Measurements from ENCODE around the gene FNBP1L. TPM values are rescaled to one million over a fixed set of nuclear protein-coding genes. Genes with fewer than 3 reads are reported as not detected.

FNBP1L gene
- total and polyA plus RNA-seq, 2 experiments from 2014 or later: 56.3 to 132 TPM

DNA sequence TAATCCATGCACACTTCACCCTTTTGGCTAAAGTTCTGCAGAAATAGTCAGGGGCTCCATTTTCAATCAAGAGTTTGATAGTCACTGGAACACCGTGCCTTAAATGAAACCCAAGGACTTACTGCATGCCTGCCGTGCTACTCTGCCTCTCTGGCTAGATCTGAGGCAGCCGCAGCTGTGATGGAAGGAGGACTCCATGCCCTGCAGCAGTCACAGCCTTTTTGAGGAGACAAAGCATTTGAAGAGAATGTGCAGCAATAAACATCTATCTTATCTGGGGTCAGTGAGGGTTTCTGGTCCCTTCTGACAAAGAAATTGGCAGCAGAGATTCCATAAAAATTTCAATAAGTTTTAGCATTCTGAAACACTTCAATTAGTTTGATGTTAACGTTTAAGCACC is 155.7 kb downstream of the FNBP1L start:
- Mint-ChIP-seq H3K4me3 (no peak overlapping the region), H3K4me1 (peaks cover 2% of the 10 kb centered on the region), H3K36me3 (ENCODE audit: low read depth) (no peaks in the 10 kb centered on the region; the same call in 2 of the 3 replicates), H3K9me3 (no peaks in the 10 kb centered on the region), H3K27ac (no peak overlapping the region), H3K27me3 (ENCODE audit: insufficient read depth, low read depth, poor library complexity) (no peaks in the 10 kb centered on the region)
- H3K27me3 ChIP-seq (ENCODE audit: insufficient read depth): no peaks in the 10 kb centered on the region
- no peaks in the 10 kb centered on the region for H3K9me2 ChIP-seq (ENCODE audit: insufficient read depth)
- ATAC-seq (no peak), DNase-seq (ENCODE audit: low spot score) (no peak)
- no peak overlapping the region for H2AFZ ChIP-seq
- H3K4me1 ChIP-seq (ENCODE audit: insufficient read depth): 0 out of 2 replicates have a peak, but pooled peaks cover under 1% of the 10 kb centered on the region
- H3K4me3 ChIP-seq: no peak overlapping the region
- no peak for TF ChIP-seq EZH2phosphoT487 (IDR thresholded peaks at IDR 0.05; ENCODE audit: unreplicated experiment)
- TF ChIP-seq, protein P1, sequence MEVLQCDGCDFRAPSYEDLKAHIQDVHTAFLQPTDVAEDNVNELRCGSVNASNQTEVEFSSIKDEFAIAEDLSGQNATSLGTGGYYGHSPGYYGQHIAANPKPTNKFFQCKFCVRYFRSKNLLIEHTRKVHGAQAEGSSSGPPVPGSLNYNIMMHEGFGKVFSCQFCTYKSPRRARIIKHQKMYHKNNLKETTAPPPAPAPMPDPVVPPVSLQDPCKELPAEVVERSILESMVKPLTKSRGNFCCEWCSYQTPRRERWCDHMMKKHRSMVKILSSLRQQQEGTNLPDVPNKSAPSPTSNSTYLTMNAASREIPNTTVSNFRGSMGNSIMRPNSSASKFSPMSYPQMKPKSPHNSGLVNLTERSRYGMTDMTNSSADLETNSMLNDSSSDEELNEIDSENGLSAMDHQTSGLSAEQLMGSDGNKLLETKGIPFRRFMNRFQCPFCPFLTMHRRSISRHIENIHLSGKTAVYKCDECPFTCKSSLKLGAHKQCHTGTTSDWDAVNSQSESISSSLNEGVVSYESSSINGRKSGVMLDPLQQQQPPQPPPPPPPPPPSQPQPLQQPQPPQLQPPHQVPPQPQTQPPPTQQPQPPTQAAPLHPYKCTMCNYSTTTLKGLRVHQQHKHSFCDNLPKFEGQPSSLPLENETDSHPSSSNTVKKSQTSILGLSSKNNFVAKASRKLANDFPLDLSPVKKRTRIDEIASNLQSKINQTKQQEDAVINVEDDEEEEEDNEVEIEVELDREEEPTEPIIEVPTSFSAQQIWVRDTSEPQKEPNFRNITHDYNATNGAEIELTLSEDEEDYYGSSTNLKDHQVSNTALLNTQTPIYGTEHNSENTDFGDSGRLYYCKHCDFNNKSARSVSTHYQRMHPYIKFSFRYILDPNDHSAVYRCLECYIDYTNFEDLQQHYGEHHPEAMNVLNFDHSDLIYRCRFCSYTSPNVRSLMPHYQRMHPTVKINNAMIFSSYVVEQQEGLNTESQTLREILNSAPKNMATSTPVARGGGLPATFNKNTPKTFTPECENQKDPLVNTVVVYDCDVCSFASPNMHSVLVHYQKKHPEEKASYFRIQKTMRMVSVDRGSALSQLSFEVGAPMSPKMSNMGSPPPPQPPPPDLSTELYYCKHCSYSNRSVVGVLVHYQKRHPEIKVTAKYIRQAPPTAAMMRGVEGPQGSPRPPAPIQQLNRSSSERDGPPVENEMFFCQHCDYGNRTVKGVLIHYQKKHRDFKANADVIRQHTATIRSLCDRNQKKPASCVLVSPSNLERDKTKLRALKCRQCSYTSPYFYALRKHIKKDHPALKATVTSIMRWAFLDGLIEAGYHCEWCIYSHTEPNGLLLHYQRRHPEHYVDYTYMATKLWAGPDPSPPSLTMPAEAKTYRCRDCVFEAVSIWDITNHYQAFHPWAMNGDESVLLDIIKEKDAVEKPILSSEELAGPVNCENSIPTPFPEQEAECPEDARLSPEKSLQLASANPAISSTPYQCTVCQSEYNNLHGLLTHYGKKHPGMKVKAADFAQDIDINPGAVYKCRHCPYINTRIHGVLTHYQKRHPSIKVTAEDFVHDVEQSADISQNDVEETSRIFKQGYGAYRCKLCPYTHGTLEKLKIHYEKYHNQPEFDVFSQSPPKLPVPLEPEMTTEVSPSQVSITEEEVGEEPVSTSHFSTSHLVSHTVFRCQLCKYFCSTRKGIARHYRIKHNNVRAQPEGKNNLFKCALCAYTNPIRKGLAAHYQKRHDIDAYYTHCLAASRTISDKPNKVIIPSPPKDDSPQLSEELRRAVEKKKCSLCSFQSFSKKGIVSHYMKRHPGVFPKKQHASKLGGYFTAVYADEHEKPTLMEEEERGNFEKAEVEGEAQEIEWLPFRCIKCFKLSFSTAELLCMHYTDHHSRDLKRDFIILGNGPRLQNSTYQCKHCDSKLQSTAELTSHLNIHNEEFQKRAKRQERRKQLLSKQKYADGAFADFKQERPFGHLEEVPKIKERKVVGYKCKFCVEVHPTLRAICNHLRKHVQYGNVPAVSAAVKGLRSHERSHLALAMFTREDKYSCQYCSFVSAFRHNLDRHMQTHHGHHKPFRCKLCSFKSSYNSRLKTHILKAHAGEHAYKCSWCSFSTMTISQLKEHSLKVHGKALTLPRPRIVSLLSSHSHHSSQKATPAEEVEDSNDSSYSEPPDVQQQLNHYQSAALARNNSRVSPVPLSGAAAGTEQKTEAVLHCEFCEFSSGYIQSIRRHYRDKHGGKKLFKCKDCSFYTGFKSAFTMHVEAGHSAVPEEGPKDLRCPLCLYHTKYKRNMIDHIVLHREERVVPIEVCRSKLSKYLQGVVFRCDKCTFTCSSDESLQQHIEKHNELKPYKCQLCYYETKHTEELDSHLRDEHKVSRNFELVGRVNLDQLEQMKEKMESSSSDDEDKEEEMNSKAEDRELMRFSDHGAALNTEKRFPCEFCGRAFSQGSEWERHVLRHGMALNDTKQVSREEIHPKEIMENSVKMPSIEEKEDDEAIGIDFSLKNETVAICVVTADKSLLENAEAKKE (CRISPR knock-in tag; IDR thresholded peaks at IDR 0.05): no peak
- TF ChIP-seq, protein P2, sequence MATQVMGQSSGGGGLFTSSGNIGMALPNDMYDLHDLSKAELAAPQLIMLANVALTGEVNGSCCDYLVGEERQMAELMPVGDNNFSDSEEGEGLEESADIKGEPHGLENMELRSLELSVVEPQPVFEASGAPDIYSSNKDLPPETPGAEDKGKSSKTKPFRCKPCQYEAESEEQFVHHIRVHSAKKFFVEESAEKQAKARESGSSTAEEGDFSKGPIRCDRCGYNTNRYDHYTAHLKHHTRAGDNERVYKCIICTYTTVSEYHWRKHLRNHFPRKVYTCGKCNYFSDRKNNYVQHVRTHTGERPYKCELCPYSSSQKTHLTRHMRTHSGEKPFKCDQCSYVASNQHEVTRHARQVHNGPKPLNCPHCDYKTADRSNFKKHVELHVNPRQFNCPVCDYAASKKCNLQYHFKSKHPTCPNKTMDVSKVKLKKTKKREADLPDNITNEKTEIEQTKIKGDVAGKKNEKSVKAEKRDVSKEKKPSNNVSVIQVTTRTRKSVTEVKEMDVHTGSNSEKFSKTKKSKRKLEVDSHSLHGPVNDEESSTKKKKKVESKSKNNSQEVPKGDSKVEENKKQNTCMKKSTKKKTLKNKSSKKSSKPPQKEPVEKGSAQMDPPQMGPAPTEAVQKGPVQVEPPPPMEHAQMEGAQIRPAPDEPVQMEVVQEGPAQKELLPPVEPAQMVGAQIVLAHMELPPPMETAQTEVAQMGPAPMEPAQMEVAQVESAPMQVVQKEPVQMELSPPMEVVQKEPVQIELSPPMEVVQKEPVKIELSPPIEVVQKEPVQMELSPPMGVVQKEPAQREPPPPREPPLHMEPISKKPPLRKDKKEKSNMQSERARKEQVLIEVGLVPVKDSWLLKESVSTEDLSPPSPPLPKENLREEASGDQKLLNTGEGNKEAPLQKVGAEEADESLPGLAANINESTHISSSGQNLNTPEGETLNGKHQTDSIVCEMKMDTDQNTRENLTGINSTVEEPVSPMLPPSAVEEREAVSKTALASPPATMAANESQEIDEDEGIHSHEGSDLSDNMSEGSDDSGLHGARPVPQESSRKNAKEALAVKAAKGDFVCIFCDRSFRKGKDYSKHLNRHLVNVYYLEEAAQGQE (IDR thresholded peaks at IDR 0.05; ENCODE audit: unreplicated experiment): no peak
- no peak for TF ChIP-seq NANOG (IDR thresholded peaks at IDR 0.05; ENCODE audit: borderline replicate concordance)
- no peak for TF ChIP-seq STAT1 (IDR thresholded peaks at IDR 0.05; ENCODE audit: unreplicated experiment)
- no peak for TF ChIP-seq ZNF331 (CRISPR knock-in tag; IDR thresholded peaks at IDR 0.05; ENCODE audit: low read depth)
- TF ChIP-seq ETS1 (IDR thresholded peaks at IDR 0.05): no peak
- no peak for TF ChIP-seq ZNF114 (CRISPR knock-in tag; IDR thresholded peaks at IDR 0.05)
- no peak for TF ChIP-seq CREB1 (CRISPR knock-in tag; IDR thresholded peaks at IDR 0.05; ENCODE audit: low read depth)
- no peaks in the 10 kb centered on the region for H3K36me3 ChIP-seq (ENCODE audit: insufficient read depth)
- no peak overlapping the region for H3K27ac ChIP-seq (ENCODE audit: low read depth)
- H3K4me2 ChIP-seq: no peak overlapping the region
- H3F3A ChIP-seq (replicated peaks; ENCODE audit: low read depth): no peaks in the 10 kb centered on the region
- H4K20me1 ChIP-seq (replicated peaks; ENCODE audit: insufficient read depth): no peaks in the 10 kb centered on the region
- H3K79me2 ChIP-seq (replicated peaks; ENCODE audit: insufficient read depth): no peaks in the 10 kb centered on the region
